SK-N-SH treated with all-trans-retinoic acid at 6 μM for 48 hours (cell line): ENCODE measurements around the gene SLC49A4.

Source experiments
- ARNTL ChIP-seq: fragments of 450-650 bp; formaldehyde crosslinking; IDR thresholded peaks from 2 replicates; pipeline ENCODE4 v1.5.0; 2020; ENCODE audit warnings: low read depth, mild to moderate bottlenecking, moderate library complexity, borderline replicate concordance
- CSRNP3 ChIP-seq: fragments of 250-450 bp; sonication (Bioruptor Pico); IDR thresholded peaks from 2 replicates; pipeline ENCODE4 v1.5.1; 2021; ENCODE audit warnings: mild to moderate bottlenecking, moderate library complexity
- ESRRG ChIP-seq: fragments of 250-450 bp; sonication (Bioruptor Pico); IDR thresholded peaks from 2 replicates; pipeline ENCODE4 v1.6.1; 2021; ENCODE audit warnings: mild to moderate bottlenecking
- PATZ1 ChIP-seq: fragments of 250-450 bp; sonication (Bioruptor Pico); IDR thresholded peaks from 2 replicates; pipeline ENCODE4 v1.8.0; 2020; ENCODE audit warnings: mild to moderate bottlenecking, moderate library complexity, borderline replicate concordance
- POU6F1 ChIP-seq: fragments of 250-450 bp; sonication (Bioruptor Pico); IDR thresholded peaks from 2 replicates; pipeline ENCODE4 v1.8.0; 2021; ENCODE audit warnings: low read depth, mild to moderate bottlenecking, moderate library complexity, borderline replicate concordance
- PPARA ChIP-seq: fragments of 250-450 bp; sonication (Bioruptor Pico); IDR thresholded peaks from 2 replicates; pipeline ENCODE4 v1.5.0; 2020; ENCODE audit warnings: mild to moderate bottlenecking, borderline replicate concordance
- TCF4 ChIP-seq: fragments of 250-450 bp; sonication (Bioruptor Pico); IDR thresholded peaks from 2 replicates; pipeline ENCODE4 v1.8.0; 2021; ENCODE audit warnings: mild to moderate bottlenecking, moderate library complexity, borderline replicate concordance
- ZC3H10 ChIP-seq: fragments of 250-450 bp; sonication (Bioruptor Pico); IDR thresholded peaks from 2 replicates; pipeline ENCODE4 v1.5.1; 2021; ENCODE audit warnings: mild to moderate bottlenecking, moderate library complexity
- ZFP3 ChIP-seq: fragments of 250-450 bp; sonication (Bioruptor Pico); IDR thresholded peaks from 2 replicates; pipeline ENCODE4 v1.5.0; 2020; ENCODE audit warnings: mild to moderate bottlenecking, moderate library complexity
- ZNF565 ChIP-seq: fragments of 450-650 bp; formaldehyde crosslinking; conservative IDR thresholded peaks from 2 replicates; pipeline ENCODE4 v1.5.0; 2020; ENCODE audit warnings: low read depth, mild to moderate bottlenecking, moderate library complexity
- ZNF8 ChIP-seq: fragments of 450-650 bp; formaldehyde crosslinking; IDR thresholded peaks from 2 replicates; pipeline ENCODE4 v1.5.0; 2020; ENCODE audit warnings: mild to moderate bottlenecking, moderate library complexity

- TF ChIP-seq ESRRG (CRISPR knock-in tag): no peak
- TF ChIP-seq ZNF565 (CRISPR knock-in tag): no peak
- no peak for TF ChIP-seq ARNTL (CRISPR knock-in tag)
- no peak for TF ChIP-seq CSRNP3
- TF ChIP-seq PPARA (CRISPR knock-in tag): no peak
- no peak for TF ChIP-seq TCF4 (CRISPR knock-in tag)
- no peak for TF ChIP-seq ZC3H10
- TF ChIP-seq ZFP3 (CRISPR knock-in tag): no peak
- TF ChIP-seq PATZ1: no peak
- no peak for TF ChIP-seq POU6F1 (CRISPR knock-in tag)
- TF ChIP-seq ZNF8 (CRISPR knock-in tag): no peak
Observed at GRCh38 chr3:122787872-122788271, 7.0 kb upstream of the SLC49A4 start.
